Keratinocyte (primary cell): ENCODE results near the gene B3GNT2. TPM values are rescaled to one million over a fixed set of nuclear protein-coding genes. Genes with fewer than 3 reads are reported as not detected.

Source experiments
- DNase-seq: peaks from one replicate; pipeline ENCODE4 v3.0.0-alpha.2; 2011; ENCODE audit warnings: low read depth, missing footprints, low spot score
- FAIRE-seq: peaks from 2 replicates; lab custom pipeline; 2011; peaks lifted over from hg19 to GRCh38; lab: Jason Lieb, UNC
- H2AFZ ChIP-seq: 2 replicates; pipeline ENCODE4 v1.6.0; 2012; ENCODE audit warnings: low read length, control low read depth, inconsistent platforms; ENCODE audit not compliant: control insufficient read depth
- H3K27ac ChIP-seq: 2 replicates; pipeline ENCODE4 v1.5.1; 2011; ENCODE audit warnings: low read length; ENCODE audit not compliant: control insufficient read depth, insufficient read depth
- H3K27me3 ChIP-seq: 3 replicates; pipeline ENCODE4 v1.6.0; 2011; ENCODE audit warnings: low read length; ENCODE audit not compliant: control insufficient read depth, insufficient read depth; ENCODE audit errors: extremely low read depth
- H3K36me3 ChIP-seq, 2 experiments: 2 replicates in 1 of 2; 3 replicates in 1 of 2; pipeline ENCODE4 v1.5.1; 2011; ENCODE audit warnings: low read length in 2 of 2, mild to moderate bottlenecking in 1 of 2; ENCODE audit not compliant: control insufficient read depth in 2 of 2, insufficient read depth in 2 of 2; ENCODE audit errors: extremely low read depth in 1 of 2
- H3K4me1 ChIP-seq: 3 replicates; pipeline ENCODE4 v1.5.1; 2011; ENCODE audit warnings: low read length; ENCODE audit not compliant: control insufficient read depth, insufficient read depth; ENCODE audit errors: extremely low read depth
- H3K4me2 ChIP-seq: 3 replicates; pipeline ENCODE4 v1.6.0; 2011; ENCODE audit warnings: low read depth, low read length; ENCODE audit not compliant: control insufficient read depth, insufficient read depth; ENCODE audit errors: extremely low read depth
- H3K4me3 ChIP-seq, 3 experiments: fragments of 200-600 bp in 1 of 3; sonication (generic) in 1 of 3; 2 replicates in 2 of 3; 3 replicates in 1 of 3; pipeline ENCODE4 v1.5.1; 2011 to 2016; ENCODE audit warnings: low read length in 3 of 3, mild to moderate bottlenecking in 3 of 3, control low read depth in 2 of 3, inconsistent platforms in 1 of 3, low read depth in 1 of 3, mixed read lengths in 1 of 3, mixed run types in 1 of 3, moderate library complexity in 1 of 3; ENCODE audit not compliant: control insufficient read depth in 2 of 3, insufficient read depth in 2 of 3; ENCODE audit errors: extremely low read depth in 1 of 3
- H3K79me2 ChIP-seq: 2 replicates; pipeline ENCODE4 v1.6.0; 2012; ENCODE audit warnings: low read length; ENCODE audit not compliant: control insufficient read depth, insufficient read depth
- H3K9ac ChIP-seq: 3 replicates; pipeline ENCODE4 v1.6.0; 2011; ENCODE audit warnings: low read length; ENCODE audit not compliant: control insufficient read depth, insufficient read depth; ENCODE audit errors: extremely low read depth
- H3K9me1 ChIP-seq: 3 replicates; pipeline ENCODE4 v1.6.0; 2011; ENCODE audit warnings: low read length; ENCODE audit not compliant: control insufficient read depth, insufficient read depth; ENCODE audit errors: extremely low read depth
- H3K9me3 ChIP-seq: 2 replicates; pipeline ENCODE4 v1.5.1; 2012; ENCODE audit warnings: low read depth, low read length; ENCODE audit not compliant: control insufficient read depth
- H4K20me1 ChIP-seq: 3 replicates; pipeline ENCODE4 v1.6.0; 2011; ENCODE audit warnings: low read length; ENCODE audit not compliant: control insufficient read depth, insufficient read depth; ENCODE audit errors: extremely low read depth
- EZH2 ChIP-seq: IDR thresholded peaks from one replicate; pipeline ENCODE4 v1.6.1; 2012; ENCODE audit warnings: inconsistent platforms, mild to moderate bottlenecking, low read length, moderate library complexity
- dilution Hi-C: fragments of 300-500 bp; cut with MboI; formaldehyde crosslinking; loops from one replicate; pipeline ENCODE4 v1.7.0; 2020; ENCODE audit warnings: low sequenced_read_pairs; ENCODE audit not compliant: extremely low pct_ligation_motif_present
- polyA plus RNA-seq, 5 experiments: library from polyadenylated mRNA; depleted of rRNA in 3 of 5; stranded (reverse) in 3 of 5; stranded (forward) in 1 of 5; unstranded in 1 of 5; fragments of >200 nt; gene quantifications; 1 replicate in 1 of 5; 2 replicates in 3 of 5; 3 replicates in 1 of 5; pipeline versions ENCODE4 v1.2.1 to v1.2.3, GENCODE V29; 2011 to 2012; ENCODE audit warnings: missing spikeins in 2 of 5, low read depth in 1 of 5, low replicate concordance in 1 of 5
- TF ChIP-seq, protein P1 (sequence below), 3 experiments: IDR thresholded peaks in 1 of 3; conservative IDR thresholded peaks in 1 of 3; optimal IDR thresholded peaks in 1 of 3; 2 replicates in 2 of 3; 3 replicates in 1 of 3; pipeline versions ENCODE3 to v1.5.1; 2011; ENCODE audit warnings: low read length in 3 of 3, mild to moderate bottlenecking in 3 of 3, moderate library complexity in 2 of 3, control low read depth in 1 of 3, inconsistent platforms in 1 of 3; ENCODE audit not compliant: insufficient read depth in 2 of 3; ENCODE audit errors: extremely low read depth in 1 of 3

The B3GNT2 gene
- polyA plus RNA-seq, 1 donor (not counting 4 experiments of a cell fraction or from before 2014, with no cell fraction given): 44.3 TPM

DNA sequence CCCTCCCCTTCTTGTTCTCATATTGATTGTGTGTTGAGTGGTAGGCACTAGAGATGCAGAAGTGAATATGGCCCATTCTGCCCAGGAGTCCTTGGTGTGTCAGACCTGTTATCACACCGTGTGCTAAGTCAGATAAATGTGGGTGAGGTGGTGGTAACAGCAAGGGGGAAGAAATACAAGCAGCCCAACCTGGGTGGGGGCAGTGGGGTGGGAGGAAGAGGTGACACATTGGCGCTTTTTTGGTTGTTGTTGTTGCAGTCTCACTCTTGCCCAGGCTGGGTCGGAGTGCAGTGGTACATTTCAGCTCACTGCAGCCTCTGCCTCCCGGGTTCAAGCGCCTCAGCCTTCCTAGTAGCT, 12.8 kb downstream of the B3GNT2 start:
- Histone ChIP-seq H3K4me3 (no peak overlapping the region), H3K9me3 (no peaks in the 10 kb centered on the region), H3K27me3 (no peaks in the 10 kb centered on the region), H3K9me1 (no peaks in the 10 kb centered on the region), H3K36me3 (peaks cover 3% of the 10 kb centered on the region in 2 experiments), H4K20me1 (peaks cover 21% of the 10 kb centered on the region), H3K9ac (no peak overlapping the region), H3K27ac (no peak overlapping the region), H3K79me2 (peaks cover 91% of the 10 kb centered on the region), H2AFZ (no peak overlapping the region), H3K4me2 (no peak overlapping the region), H3K4me1 (peaks cover 6% of the 10 kb centered on the region)
- TF ChIP-seq, protein P1, sequence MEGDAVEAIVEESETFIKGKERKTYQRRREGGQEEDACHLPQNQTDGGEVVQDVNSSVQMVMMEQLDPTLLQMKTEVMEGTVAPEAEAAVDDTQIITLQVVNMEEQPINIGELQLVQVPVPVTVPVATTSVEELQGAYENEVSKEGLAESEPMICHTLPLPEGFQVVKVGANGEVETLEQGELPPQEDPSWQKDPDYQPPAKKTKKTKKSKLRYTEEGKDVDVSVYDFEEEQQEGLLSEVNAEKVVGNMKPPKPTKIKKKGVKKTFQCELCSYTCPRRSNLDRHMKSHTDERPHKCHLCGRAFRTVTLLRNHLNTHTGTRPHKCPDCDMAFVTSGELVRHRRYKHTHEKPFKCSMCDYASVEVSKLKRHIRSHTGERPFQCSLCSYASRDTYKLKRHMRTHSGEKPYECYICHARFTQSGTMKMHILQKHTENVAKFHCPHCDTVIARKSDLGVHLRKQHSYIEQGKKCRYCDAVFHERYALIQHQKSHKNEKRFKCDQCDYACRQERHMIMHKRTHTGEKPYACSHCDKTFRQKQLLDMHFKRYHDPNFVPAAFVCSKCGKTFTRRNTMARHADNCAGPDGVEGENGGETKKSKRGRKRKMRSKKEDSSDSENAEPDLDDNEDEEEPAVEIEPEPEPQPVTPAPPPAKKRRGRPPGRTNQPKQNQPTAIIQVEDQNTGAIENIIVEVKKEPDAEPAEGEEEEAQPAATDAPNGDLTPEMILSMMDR (optimal IDR thresholded peaks at IDR 0.05 in 1 of 3, IDR thresholded peaks at IDR 0.05 in 1 of 3, conservative IDR thresholded peaks at IDR 0.05 in 1 of 3; ENCODE audit: extremely low read depth in 1 of 3, insufficient read depth in 2 of 3, low read length in 3 of 3): no peak
- no peak for TF ChIP-seq EZH2
- FAIRE-seq (no peak), DNase-seq (no peak)
- dilution Hi-C loops: no loop called here

DNA sequence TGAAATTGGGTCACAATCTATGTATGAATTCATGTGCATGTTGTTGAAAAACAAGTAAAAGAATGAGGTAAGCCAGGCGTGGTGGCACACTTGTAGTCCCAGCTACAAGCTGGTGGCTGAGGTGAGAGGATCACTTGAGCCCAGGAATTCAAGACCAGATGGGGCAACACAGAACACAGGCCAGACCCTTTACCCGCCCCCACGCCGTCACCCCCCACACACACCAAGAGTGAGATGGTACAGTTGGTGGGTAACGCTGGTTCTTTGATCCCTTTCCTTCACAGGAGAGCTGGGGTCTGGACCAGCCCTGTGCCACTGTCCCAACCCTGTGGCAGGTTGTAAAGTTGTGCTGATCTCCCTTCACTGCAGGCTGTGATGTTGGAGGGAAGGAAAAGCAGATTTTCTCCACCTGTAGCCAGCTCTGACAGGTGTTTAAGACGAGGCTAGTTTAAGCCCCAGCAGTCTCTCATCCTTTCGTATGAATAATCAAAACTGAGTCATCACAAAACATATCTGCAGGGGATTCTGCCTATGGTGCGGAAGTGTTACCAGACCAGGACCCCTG, 13.6 kb downstream of the B3GNT2 start:
- Histone ChIP-seq H3K4me3 (no peak overlapping the region), H3K4me1 (peaks cover 6% of the 10 kb centered on the region), H3K9me3 (no peaks in the 10 kb centered on the region), H2AFZ (no peak overlapping the region), H3K9me1 (no peaks in the 10 kb centered on the region), H3K36me3 (peaks cover 3% of the 10 kb centered on the region in 2 experiments), H3K4me2 (no peak overlapping the region), H4K20me1 (peaks cover 21% of the 10 kb centered on the region), H3K27me3 (no peaks in the 10 kb centered on the region), H3K27ac (no peak overlapping the region), H3K79me2 (peaks cover 93% of the 10 kb centered on the region), H3K9ac (no peak overlapping the region)
- DNase-seq (no peak), FAIRE-seq (no peak)
- no peak for TF ChIP-seq EZH2
- TF ChIP-seq, protein P1 (optimal IDR thresholded peaks at IDR 0.05 in 1 of 3, IDR thresholded peaks at IDR 0.05 in 1 of 3, conservative IDR thresholded peaks at IDR 0.05 in 1 of 3; ENCODE audit: extremely low read depth in 1 of 3, insufficient read depth in 2 of 3, low read length in 3 of 3): no peak
- dilution Hi-C loops: no loop called here
